Neural cell (in vitro differentiated cells): ENCODE measurements around the gene SCAF4. TPM values are rescaled to one million over a fixed set of nuclear protein-coding genes. Genes with fewer than 3 reads are reported as not detected.

ENCODE experiments used
- H2AFZ ChIP-seq: fragments of 200-600, 300-800 bp; sonication (generic), shearing (Covaris generic); 2 replicates; pipeline ENCODE4 v1.6.0; 2014; ENCODE audit warnings: low read depth, mild to moderate bottlenecking, antibody characterized with exemption, low read length, moderate library complexity
- H3F3A ChIP-seq: fragments of 200-600 bp; shearing (Covaris generic); 2 replicates; pipeline ENCODE4 v1.6.1; 2016; ENCODE audit warnings: mild to moderate bottlenecking, moderate library complexity, mixed read lengths, antibody characterized with exemption, low read length; ENCODE audit not compliant: insufficient read depth, poor library complexity, severe bottlenecking
- H3K27ac ChIP-seq: fragments of 200-600, 300-800 bp; sonication (generic), shearing (Covaris generic); 2 replicates; pipeline ENCODE4 v1.5.1; 2014; ENCODE audit warnings: mild to moderate bottlenecking, low read length, moderate library complexity
- H3K27me3 ChIP-seq: fragments of 300-800, 200-600 bp; sonication (generic), shearing (Covaris generic); 2 replicates; pipeline ENCODE4 v1.6.0; 2014; ENCODE audit warnings: mild to moderate bottlenecking, low read depth, low read length, moderate library complexity; ENCODE audit not compliant: insufficient read depth
- H3K36me3 ChIP-seq: fragments of 300-800, 200-600 bp; sonication (generic), shearing (Covaris generic); 2 replicates; pipeline ENCODE4 v1.5.1; 2014; ENCODE audit warnings: mild to moderate bottlenecking, antibody characterized with exemption, low read length, moderate library complexity; ENCODE audit not compliant: insufficient read depth
- H3K4me2 ChIP-seq: fragments of 300-800, 200-600 bp; sonication (generic), shearing (Covaris generic); 2 replicates; pipeline ENCODE4 v1.6.0; 2014; ENCODE audit warnings: mild to moderate bottlenecking, low read length
- H3K4me3 ChIP-seq: fragments of 300-800, 200-600 bp; sonication (generic), shearing (Covaris generic); 2 replicates; pipeline ENCODE4 v1.5.1; 2014; ENCODE audit warnings: mild to moderate bottlenecking, low read length, moderate library complexity
- H3K79me2 ChIP-seq: fragments of 200-600 bp; shearing (Covaris generic); replicated peaks from 2 replicates; pipeline ENCODE4 v1.6.0; 2014; ENCODE audit warnings: mild to moderate bottlenecking, low read length, moderate library complexity; ENCODE audit not compliant: insufficient read depth
- H3K9ac ChIP-seq: fragments of 300-800, 200-600 bp; sonication (generic), shearing (Covaris generic); 2 replicates; pipeline ENCODE4 v1.6.1; 2016; ENCODE audit warnings: mild to moderate bottlenecking, low read length, mixed read lengths
- H3K9me2 ChIP-seq: fragments of 200-600 bp; shearing (Covaris generic); 2 replicates; pipeline ENCODE4 v1.6.1; 2016; ENCODE audit warnings: mild to moderate bottlenecking, low read length, mixed read lengths; ENCODE audit not compliant: insufficient read depth
- H3K9me3 ChIP-seq: fragments of 200-600, 300-800 bp; sonication (generic), shearing (Covaris generic); 2 replicates; pipeline ENCODE4 v1.6.1; 2016; ENCODE audit warnings: mild to moderate bottlenecking, mixed run types, low read length, moderate library complexity, mixed read lengths
- H4K20me1 ChIP-seq: fragments of 200-600 bp; shearing (Covaris generic); 2 replicates; pipeline ENCODE4 v1.6.1; 2016; ENCODE audit warnings: mild to moderate bottlenecking, mixed run types; ENCODE audit not compliant: insufficient read depth
- EP300 ChIP-seq: fragments of 450-650 bp; conservative IDR thresholded peaks from 2 replicates; pipeline ENCODE4 v1.6.1; 2014; ENCODE audit warnings: antibody characterized with exemption, mild to moderate bottlenecking, moderate library complexity; ENCODE audit not compliant: poor library complexity, severe bottlenecking
- EZH2 ChIP-seq: fragments of 200-600, 300-800 bp; shearing (Covaris generic), sonication (generic); IDR thresholded peaks from 2 replicates; pipeline ENCODE4 v1.6.1; 2014; ENCODE audit warnings: antibody characterized with exemption, low read length, borderline replicate concordance, mild to moderate bottlenecking; ENCODE audit not compliant: insufficient read depth, poor library complexity, severe bottlenecking
- MXI1 ChIP-seq: fragments of 450-650 bp; conservative IDR thresholded peaks from 2 replicates; pipeline ENCODE4 v1.6.1; 2014; ENCODE audit warnings: antibody characterized with exemption, mild to moderate bottlenecking; ENCODE audit not compliant: poor library complexity, severe bottlenecking
- POLR2AphosphoS5 ChIP-seq: IDR thresholded peaks from 2 replicates; pipeline ENCODE4 v1.6.1; 2012
- RAD21 ChIP-seq: fragments of 450-650 bp; conservative IDR thresholded peaks from 2 replicates; pipeline ENCODE4 v1.6.1; 2014; ENCODE audit warnings: antibody characterized with exemption, mild to moderate bottlenecking, moderate library complexity
- SMC3 ChIP-seq: fragments of 450-650 bp; conservative IDR thresholded peaks from 2 replicates; pipeline ENCODE4 v1.6.1; 2014; ENCODE audit warnings: antibody characterized with exemption, mild to moderate bottlenecking, moderate library complexity; ENCODE audit not compliant: poor library complexity
- TAF1 ChIP-seq: IDR thresholded peaks from 2 replicates; pipeline ENCODE4 v1.6.1; 2012; ENCODE audit warnings: low read depth
- polyA plus RNA-seq: library from polyadenylated mRNA; depleted of rRNA; stranded (reverse); fragments of >200 nt; gene quantifications from 2 replicates; pipeline ENCODE4 v1.2.3, GENCODE V29; 2014
- TF ChIP-seq, protein P1 (sequence below): IDR thresholded peaks from 2 replicates; pipeline ENCODE4 v1.6.1; 2012; ENCODE audit warnings: borderline replicate concordance
- TF ChIP-seq, protein P2 (sequence below): fragments of 450-650 bp; IDR thresholded peaks from 2 replicates; pipeline ENCODE4 v1.5.1; 2014; ENCODE audit warnings: antibody characterized with exemption, mild to moderate bottlenecking, moderate library complexity; ENCODE audit not compliant: poor library complexity, severe bottlenecking

SCAF4 gene
- polyA plus RNA-seq, 1 donor from 2014 or later, result 5.4 TPM

DNA sequence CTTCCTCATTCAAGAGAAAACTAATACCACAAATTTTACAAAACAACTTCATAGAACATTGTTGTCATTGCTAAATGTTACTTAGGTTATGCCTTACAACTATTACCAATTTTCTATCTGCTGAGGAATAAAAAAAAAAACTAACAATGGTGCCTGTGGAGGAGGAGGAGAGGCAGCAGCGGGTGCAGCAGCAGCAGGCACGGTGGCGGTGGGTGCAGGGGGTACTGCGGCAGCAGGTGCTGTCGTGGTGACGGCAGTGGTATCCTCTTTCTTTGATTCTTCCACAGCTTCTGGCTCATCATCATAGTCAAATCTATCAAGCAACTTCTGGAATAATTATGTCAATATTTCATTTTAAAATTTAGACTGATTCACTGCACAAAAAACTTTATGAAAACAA is 35.5 kb downstream of the SCAF4 start:
- Histone ChIP-seq H4K20me1 (no peaks in the 10 kb centered on the region), H3K36me3 (peaks cover 13% of the 10 kb centered on the region), H2AFZ (no peak overlapping the region), H3K9ac (no peak overlapping the region), H3K9me3 (no peaks in the 10 kb centered on the region), H3K27ac (no peak overlapping the region), H3K79me2 (no peaks in the 10 kb centered on the region), H3K4me3 (no peak overlapping the region), H3K4me2 (no peak overlapping the region), H3K27me3 (no peaks in the 10 kb centered on the region), H3F3A (no peaks in the 10 kb centered on the region), H3K9me2 (no peaks in the 10 kb centered on the region)
- TF ChIP-seq EZH2, result no peak
- no peak for TF ChIP-seq RAD21
- TF ChIP-seq, protein P1, sequence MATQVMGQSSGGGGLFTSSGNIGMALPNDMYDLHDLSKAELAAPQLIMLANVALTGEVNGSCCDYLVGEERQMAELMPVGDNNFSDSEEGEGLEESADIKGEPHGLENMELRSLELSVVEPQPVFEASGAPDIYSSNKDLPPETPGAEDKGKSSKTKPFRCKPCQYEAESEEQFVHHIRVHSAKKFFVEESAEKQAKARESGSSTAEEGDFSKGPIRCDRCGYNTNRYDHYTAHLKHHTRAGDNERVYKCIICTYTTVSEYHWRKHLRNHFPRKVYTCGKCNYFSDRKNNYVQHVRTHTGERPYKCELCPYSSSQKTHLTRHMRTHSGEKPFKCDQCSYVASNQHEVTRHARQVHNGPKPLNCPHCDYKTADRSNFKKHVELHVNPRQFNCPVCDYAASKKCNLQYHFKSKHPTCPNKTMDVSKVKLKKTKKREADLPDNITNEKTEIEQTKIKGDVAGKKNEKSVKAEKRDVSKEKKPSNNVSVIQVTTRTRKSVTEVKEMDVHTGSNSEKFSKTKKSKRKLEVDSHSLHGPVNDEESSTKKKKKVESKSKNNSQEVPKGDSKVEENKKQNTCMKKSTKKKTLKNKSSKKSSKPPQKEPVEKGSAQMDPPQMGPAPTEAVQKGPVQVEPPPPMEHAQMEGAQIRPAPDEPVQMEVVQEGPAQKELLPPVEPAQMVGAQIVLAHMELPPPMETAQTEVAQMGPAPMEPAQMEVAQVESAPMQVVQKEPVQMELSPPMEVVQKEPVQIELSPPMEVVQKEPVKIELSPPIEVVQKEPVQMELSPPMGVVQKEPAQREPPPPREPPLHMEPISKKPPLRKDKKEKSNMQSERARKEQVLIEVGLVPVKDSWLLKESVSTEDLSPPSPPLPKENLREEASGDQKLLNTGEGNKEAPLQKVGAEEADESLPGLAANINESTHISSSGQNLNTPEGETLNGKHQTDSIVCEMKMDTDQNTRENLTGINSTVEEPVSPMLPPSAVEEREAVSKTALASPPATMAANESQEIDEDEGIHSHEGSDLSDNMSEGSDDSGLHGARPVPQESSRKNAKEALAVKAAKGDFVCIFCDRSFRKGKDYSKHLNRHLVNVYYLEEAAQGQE, result no peak
- no peak for TF ChIP-seq EP300
- TF ChIP-seq SMC3, result no peak
- no peak for TF ChIP-seq TAF1
- TF ChIP-seq, protein P2, sequence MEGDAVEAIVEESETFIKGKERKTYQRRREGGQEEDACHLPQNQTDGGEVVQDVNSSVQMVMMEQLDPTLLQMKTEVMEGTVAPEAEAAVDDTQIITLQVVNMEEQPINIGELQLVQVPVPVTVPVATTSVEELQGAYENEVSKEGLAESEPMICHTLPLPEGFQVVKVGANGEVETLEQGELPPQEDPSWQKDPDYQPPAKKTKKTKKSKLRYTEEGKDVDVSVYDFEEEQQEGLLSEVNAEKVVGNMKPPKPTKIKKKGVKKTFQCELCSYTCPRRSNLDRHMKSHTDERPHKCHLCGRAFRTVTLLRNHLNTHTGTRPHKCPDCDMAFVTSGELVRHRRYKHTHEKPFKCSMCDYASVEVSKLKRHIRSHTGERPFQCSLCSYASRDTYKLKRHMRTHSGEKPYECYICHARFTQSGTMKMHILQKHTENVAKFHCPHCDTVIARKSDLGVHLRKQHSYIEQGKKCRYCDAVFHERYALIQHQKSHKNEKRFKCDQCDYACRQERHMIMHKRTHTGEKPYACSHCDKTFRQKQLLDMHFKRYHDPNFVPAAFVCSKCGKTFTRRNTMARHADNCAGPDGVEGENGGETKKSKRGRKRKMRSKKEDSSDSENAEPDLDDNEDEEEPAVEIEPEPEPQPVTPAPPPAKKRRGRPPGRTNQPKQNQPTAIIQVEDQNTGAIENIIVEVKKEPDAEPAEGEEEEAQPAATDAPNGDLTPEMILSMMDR, result no peak
- no peak for TF ChIP-seq MXI1
- no peak for TF ChIP-seq POLR2AphosphoS5

DNA sequence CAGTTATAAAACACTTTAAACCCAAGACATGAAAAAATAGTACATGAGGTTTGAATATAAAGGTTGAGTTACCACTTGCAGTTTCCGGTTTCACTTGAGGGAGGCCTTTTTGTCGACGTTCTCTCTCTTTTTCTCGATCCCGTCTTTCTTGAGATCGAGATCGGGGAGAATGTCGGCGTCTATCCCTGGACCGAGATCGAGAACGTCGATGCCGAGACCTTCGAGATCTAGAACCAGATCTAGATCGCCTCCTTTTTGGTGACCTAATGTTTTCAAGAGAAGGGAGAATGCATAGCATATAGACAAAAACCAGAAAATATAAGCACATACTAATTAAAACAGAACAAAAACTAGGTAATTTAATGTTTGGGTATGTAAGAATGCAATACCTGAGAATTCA is 38.7 kb downstream of the SCAF4 start:
- TF ChIP-seq, protein P2, result no peak
- TF ChIP-seq SMC3 (no peak), TAF1 (no peak), MXI1 (no peak), POLR2AphosphoS5 (no peak), RAD21 (no peak), EP300 (no peak), EZH2 (no peak)
- TF ChIP-seq, protein P1, result no peak
- no peak overlapping the region for H2AFZ ChIP-seq

More for the DNA sequence above, 38.7 kb downstream of the SCAF4 start:
- Histone ChIP-seq H3K4me2 (no peak overlapping the region), H3K27ac (no peak overlapping the region), H3K9ac (no peak overlapping the region), H3K9me3 (no peaks in the 10 kb centered on the region), H3K79me2 (no peaks in the 10 kb centered on the region), H3K27me3 (no peaks in the 10 kb centered on the region), H3K4me3 (no peak overlapping the region), H3K36me3 (peaks cover 22% of the 10 kb centered on the region), H3F3A (no peaks in the 10 kb centered on the region), H4K20me1 (no peaks in the 10 kb centered on the region), H3K9me2 (no peaks in the 10 kb centered on the region)
